ENCODE data around the gene ARSG. TPM values are rescaled to one million over a fixed set of nuclear protein-coding genes. Genes with fewer than 3 reads are reported as not detected.

ARSG gene
- total RNA-seq, 1 experiment from 2014 or later, result 63.2 TPM

GRCh38 chr17:68385490-68386215 lies 94.4 kb downstream of the ARSG start:
- Histone ChIP-seq H3K79me2 (ENCODE audit: low read length) (no peaks in the 10 kb centered on the region), H3K4me1 (ENCODE audit: low read length) (no peaks in the 10 kb centered on the region), H3K4me3 (ENCODE audit: low read length) (no peak overlapping the region), H3K27ac (ENCODE audit: low read length) (no peak overlapping the region), H3K4me2 (ENCODE audit: low read depth, low read length, poor library complexity, severe bottlenecking) (no peak overlapping the region), H4K20me1 (ENCODE audit: insufficient read depth, low read depth, low read length) (no peaks in the 10 kb centered on the region), H3K36me3 (ENCODE audit: insufficient read depth, low read length) (no peaks in the 10 kb centered on the region), H3K9ac (ENCODE audit: low read length) (no peak overlapping the region), H2AFZ (ENCODE audit: low read length) (no peak overlapping the region), H3K9me2 (replicated peaks; ENCODE audit: insufficient read depth, low read length) (no peaks in the 10 kb centered on the region), H3K9me3 (ENCODE audit: low read length) (no peaks in the 10 kb centered on the region), H3K27me3 (ENCODE audit: low read length) (no peaks in the 10 kb centered on the region)
- DNase-seq, result no peak

GRCh38 chr17:68387435-68388218 lies 96.3 kb downstream of the ARSG start:
- Histone ChIP-seq H4K20me1 (ENCODE audit: insufficient read depth, low read depth, low read length) (no peaks in the 10 kb centered on the region), H3K9me3 (ENCODE audit: low read length) (no peaks in the 10 kb centered on the region), H3K9ac (ENCODE audit: low read length) (no peak overlapping the region), H3K9me2 (replicated peaks; ENCODE audit: insufficient read depth, low read length) (no peaks in the 10 kb centered on the region), H3K4me3 (ENCODE audit: low read length) (no peak overlapping the region), H2AFZ (ENCODE audit: low read length) (no peak overlapping the region), H3K4me1 (ENCODE audit: low read length) (no peaks in the 10 kb centered on the region), H3K36me3 (ENCODE audit: insufficient read depth, low read length) (no peaks in the 10 kb centered on the region), H3K79me2 (ENCODE audit: low read length) (no peaks in the 10 kb centered on the region), H3K4me2 (ENCODE audit: low read depth, low read length, poor library complexity, severe bottlenecking) (no peak overlapping the region), H3K27me3 (ENCODE audit: low read length) (no peaks in the 10 kb centered on the region), H3K27ac (ENCODE audit: low read length) (no peak overlapping the region)
- DNase-seq, result no peak

- no peaks in the 10 kb centered on the region for H4K20me1 ChIP-seq (ENCODE audit: insufficient read depth, low read depth, low read length)
- H3K27me3 ChIP-seq (ENCODE audit: low read length), result no peaks in the 10 kb centered on the region
- no peaks in the 10 kb centered on the region for H3K4me1 ChIP-seq (ENCODE audit: low read length)
- H3K79me2 ChIP-seq (ENCODE audit: low read length), result no peaks in the 10 kb centered on the region
- H2AFZ ChIP-seq (ENCODE audit: low read length), result no peak overlapping the region
- H3K9ac ChIP-seq (ENCODE audit: low read length), result no peak overlapping the region
- H3K36me3 ChIP-seq (ENCODE audit: insufficient read depth, low read length), result no peaks in the 10 kb centered on the region
- H3K9me3 ChIP-seq (ENCODE audit: low read length), result no peaks in the 10 kb centered on the region
- no peaks in the 10 kb centered on the region for H3K9me2 ChIP-seq (replicated peaks; ENCODE audit: insufficient read depth, low read length)
- H3K27ac ChIP-seq (ENCODE audit: low read length), result no peak overlapping the region
- DNase-seq, result no peak
- H3K4me3 ChIP-seq (ENCODE audit: low read length), result no peak overlapping the region
- no peak overlapping the region for H3K4me2 ChIP-seq (ENCODE audit: low read depth, low read length, poor library complexity, severe bottlenecking)
Measured at GRCh38 chr17:68389041-68389440, 97.7 kb downstream of the ARSG start.

GRCh38 chr17:68390888-68391545 lies 99.7 kb downstream of the ARSG start:
- H2AFZ ChIP-seq (ENCODE audit: low read length), result no peak overlapping the region
- H3K4me2 ChIP-seq (ENCODE audit: low read depth, low read length, poor library complexity, severe bottlenecking), result no peak overlapping the region
- no peaks in the 10 kb centered on the region for H4K20me1 ChIP-seq (ENCODE audit: insufficient read depth, low read depth, low read length)
- H3K27me3 ChIP-seq (ENCODE audit: low read length), result no peaks in the 10 kb centered on the region
- no peaks in the 10 kb centered on the region for H3K4me1 ChIP-seq (ENCODE audit: low read length)
- H3K4me3 ChIP-seq (ENCODE audit: low read length), result no peak overlapping the region
- no peak overlapping the region for H3K27ac ChIP-seq (ENCODE audit: low read length)
- H3K9me3 ChIP-seq (ENCODE audit: low read length), result no peaks in the 10 kb centered on the region
- DNase-seq, result no peak
- H3K36me3 ChIP-seq (ENCODE audit: insufficient read depth, low read length), result no peaks in the 10 kb centered on the region
- no peaks in the 10 kb centered on the region for H3K79me2 ChIP-seq (ENCODE audit: low read length)
- H3K9ac ChIP-seq (ENCODE audit: low read length), result no peak overlapping the region
- H3K9me2 ChIP-seq (replicated peaks; ENCODE audit: insufficient read depth, low read length), result no peaks in the 10 kb centered on the region

GRCh38 chr17:68391561-68392268 lies 100.4 kb downstream of the ARSG start:
- H3K79me2 ChIP-seq (ENCODE audit: low read length), result no peaks in the 10 kb centered on the region
- no peaks in the 10 kb centered on the region for H3K36me3 ChIP-seq (ENCODE audit: insufficient read depth, low read length)
- H4K20me1 ChIP-seq (ENCODE audit: insufficient read depth, low read depth, low read length), result no peaks in the 10 kb centered on the region
- H3K4me2 ChIP-seq (ENCODE audit: low read depth, low read length, poor library complexity, severe bottlenecking), result no peak overlapping the region
- H3K9ac ChIP-seq (ENCODE audit: low read length), result no peak overlapping the region
- H3K4me1 ChIP-seq (ENCODE audit: low read length), result no peaks in the 10 kb centered on the region
- no peak overlapping the region for H2AFZ ChIP-seq (ENCODE audit: low read length)
- H3K27me3 ChIP-seq (ENCODE audit: low read length), result no peaks in the 10 kb centered on the region
- no peak overlapping the region for H3K4me3 ChIP-seq (ENCODE audit: low read length)
- no peak overlapping the region for H3K27ac ChIP-seq (ENCODE audit: low read length)
- DNase-seq, result no peak
- H3K9me2 ChIP-seq (replicated peaks; ENCODE audit: insufficient read depth, low read length), result no peaks in the 10 kb centered on the region
- H3K9me3 ChIP-seq (ENCODE audit: low read length), result no peaks in the 10 kb centered on the region

- Histone ChIP-seq H3K27ac (ENCODE audit: low read length) (no peak overlapping the region), H3K9me3 (ENCODE audit: low read length) (no peaks in the 10 kb centered on the region), H3K4me1 (ENCODE audit: low read length) (peaks cover 12% of the 10 kb centered on the region), H3K79me2 (ENCODE audit: low read length) (no peaks in the 10 kb centered on the region), H3K9ac (ENCODE audit: low read length) (no peak overlapping the region), H4K20me1 (ENCODE audit: insufficient read depth, low read depth, low read length) (no peaks in the 10 kb centered on the region), H3K36me3 (ENCODE audit: insufficient read depth, low read length) (no peaks in the 10 kb centered on the region), H3K4me2 (ENCODE audit: low read depth, low read length, poor library complexity, severe bottlenecking) (no peak overlapping the region), H3K9me2 (replicated peaks; ENCODE audit: insufficient read depth, low read length) (no peaks in the 10 kb centered on the region), H3K27me3 (ENCODE audit: low read length) (no peaks in the 10 kb centered on the region), H2AFZ (ENCODE audit: low read length) (no peak overlapping the region), H3K4me3 (ENCODE audit: low read length) (no peak overlapping the region)
- DNase-seq, result no peak
Measured at GRCh38 chr17:68394608-68395331, 103.5 kb downstream of the ARSG start.

- H3K9ac ChIP-seq (ENCODE audit: low read length), result no peak overlapping the region
- H3K4me3 ChIP-seq (ENCODE audit: low read length), result no peak overlapping the region
- H3K27me3 ChIP-seq (ENCODE audit: low read length), result no peaks in the 10 kb centered on the region
- H3K9me2 ChIP-seq (replicated peaks; ENCODE audit: insufficient read depth, low read length), result no peaks in the 10 kb centered on the region
- H3K9me3 ChIP-seq (ENCODE audit: low read length), result no peaks in the 10 kb centered on the region
- H2AFZ ChIP-seq (ENCODE audit: low read length), result no peak overlapping the region
- no peak for DNase-seq
- no peaks in the 10 kb centered on the region for H4K20me1 ChIP-seq (ENCODE audit: insufficient read depth, low read depth, low read length)
- no peak overlapping the region for H3K27ac ChIP-seq (ENCODE audit: low read length)
- no peak overlapping the region for H3K4me2 ChIP-seq (ENCODE audit: low read depth, low read length, poor library complexity, severe bottlenecking)
- no peaks in the 10 kb centered on the region for H3K79me2 ChIP-seq (ENCODE audit: low read length)
- H3K4me1 ChIP-seq (ENCODE audit: low read length), result peaks cover 12% of the 10 kb centered on the region
- H3K36me3 ChIP-seq (ENCODE audit: insufficient read depth, low read length), result no peaks in the 10 kb centered on the region
Measured at GRCh38 chr17:68396226-68397107, 105.2 kb downstream of the ARSG start.
